ENCODE measurements around the gene KRT76.

The KRT76 gene

DNA sequence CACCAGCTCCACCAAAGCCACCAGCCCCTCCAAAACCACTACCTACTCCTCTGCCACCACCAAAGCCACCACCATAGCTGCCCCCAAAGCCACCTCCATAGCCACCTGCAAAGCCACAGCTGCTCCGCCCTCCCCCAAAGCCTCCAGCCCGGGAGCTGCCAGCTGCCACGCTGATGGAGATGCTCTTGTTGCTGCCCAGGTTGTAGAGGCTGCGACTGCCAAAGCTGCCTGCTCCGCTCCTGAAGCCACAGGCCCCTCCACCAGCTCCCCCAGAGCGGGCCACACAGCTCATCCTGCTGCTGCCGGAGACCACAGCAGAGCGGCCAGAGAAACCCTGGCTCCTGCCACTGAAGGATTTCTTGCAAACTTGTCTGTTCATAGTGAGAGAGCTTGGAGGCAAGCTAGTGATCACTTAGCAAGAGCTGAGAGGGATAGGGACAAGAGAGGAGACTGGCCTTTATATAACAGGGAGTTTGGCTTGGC lies at the start of gene KRT76:
Gene KRT76, minus strand, starts transcription at position 433 of the 483 bp plus-strand sequence. Its CDS starts 54 bp downstream, at position 379.
- DNase-seq = no peak

DNA sequence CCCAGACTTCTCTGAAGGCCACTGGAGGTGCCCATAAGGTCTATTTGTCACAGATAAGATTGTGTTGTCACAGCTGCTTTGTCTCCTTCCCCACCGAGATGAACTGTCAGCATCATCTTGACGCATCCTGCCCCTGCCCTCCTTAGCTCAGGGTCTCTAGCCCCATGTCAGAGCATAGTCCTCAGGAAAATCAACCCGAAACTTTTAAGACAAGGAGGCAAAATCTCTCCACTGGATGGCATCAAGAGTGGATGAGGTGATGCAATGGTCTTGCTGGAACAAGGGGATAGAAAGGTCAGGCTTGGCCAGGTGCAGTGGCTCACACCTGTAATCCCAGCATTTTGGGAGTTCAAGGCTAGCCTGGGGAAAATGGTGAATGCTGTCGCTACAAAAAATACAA lies 48.8 kb upstream of the KRT76 start:
- no peak for DNase-seq

DNA sequence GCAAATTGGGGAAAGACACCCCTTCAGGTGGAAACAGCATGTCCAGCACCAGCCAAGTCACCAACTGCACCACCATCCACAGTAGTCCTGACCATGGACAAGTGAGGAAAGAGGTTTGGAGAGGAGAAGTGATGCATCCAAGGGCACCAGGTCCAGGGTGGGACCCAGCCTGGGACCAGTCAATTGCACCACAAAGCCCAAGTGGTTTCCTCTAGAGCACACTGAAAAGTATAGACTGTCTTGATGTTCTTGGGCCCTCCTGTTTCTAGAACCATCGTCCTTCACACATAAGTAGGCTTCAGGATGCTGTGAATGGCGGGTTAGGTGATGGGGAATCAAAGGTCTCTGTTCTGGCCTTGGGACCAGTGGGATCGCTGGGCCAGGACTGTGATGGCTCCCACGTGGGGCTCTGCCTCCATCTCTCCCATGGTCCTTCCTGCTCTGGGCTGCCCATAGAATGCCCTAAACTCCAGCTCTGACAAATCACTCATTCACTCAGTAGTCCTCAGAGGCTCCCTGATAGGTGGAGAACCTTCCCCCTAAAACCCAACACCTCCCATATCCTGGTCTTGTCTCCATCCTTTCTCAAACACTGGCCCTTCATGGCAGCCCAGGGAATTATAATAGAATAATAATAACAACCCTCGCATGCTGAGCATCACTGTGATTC lies 47.7 kb upstream of the KRT76 start:
- DNase-seq = no peak

DNA sequence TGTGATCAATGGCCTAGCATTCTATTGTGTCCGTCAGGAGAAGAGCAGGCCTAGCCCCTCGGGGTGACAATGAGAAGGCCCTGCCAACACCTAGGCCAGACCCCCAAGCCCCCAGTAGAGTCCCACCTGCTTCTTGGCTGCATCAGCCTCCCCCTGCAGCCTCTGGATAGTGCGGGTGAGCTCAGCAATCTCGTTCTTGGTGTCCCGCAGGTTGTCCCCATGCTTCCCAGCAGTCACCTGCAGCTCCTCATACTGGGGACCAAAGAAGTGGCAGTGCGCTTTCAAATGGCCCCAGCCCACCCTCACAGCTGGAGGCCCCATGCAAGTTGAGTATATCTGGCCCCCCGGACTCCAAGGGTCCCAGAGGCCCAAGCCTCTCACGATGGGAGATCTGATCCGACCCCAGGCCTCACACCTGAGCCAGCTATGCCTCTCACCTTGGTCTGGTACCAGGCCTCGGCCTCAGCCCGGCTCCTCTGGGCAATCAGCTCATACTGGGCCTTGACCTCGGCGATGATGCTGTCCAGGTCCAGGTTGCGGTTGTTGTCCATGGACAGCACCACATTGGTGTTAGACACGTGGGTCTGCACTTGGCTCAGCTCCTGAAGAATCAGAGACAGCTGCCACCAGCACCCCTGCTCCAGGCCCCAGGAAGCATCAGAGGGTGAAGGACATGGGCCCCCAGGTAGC lies 46.8 kb upstream of the KRT76 start:
- DNase-seq = no peak

DNA sequence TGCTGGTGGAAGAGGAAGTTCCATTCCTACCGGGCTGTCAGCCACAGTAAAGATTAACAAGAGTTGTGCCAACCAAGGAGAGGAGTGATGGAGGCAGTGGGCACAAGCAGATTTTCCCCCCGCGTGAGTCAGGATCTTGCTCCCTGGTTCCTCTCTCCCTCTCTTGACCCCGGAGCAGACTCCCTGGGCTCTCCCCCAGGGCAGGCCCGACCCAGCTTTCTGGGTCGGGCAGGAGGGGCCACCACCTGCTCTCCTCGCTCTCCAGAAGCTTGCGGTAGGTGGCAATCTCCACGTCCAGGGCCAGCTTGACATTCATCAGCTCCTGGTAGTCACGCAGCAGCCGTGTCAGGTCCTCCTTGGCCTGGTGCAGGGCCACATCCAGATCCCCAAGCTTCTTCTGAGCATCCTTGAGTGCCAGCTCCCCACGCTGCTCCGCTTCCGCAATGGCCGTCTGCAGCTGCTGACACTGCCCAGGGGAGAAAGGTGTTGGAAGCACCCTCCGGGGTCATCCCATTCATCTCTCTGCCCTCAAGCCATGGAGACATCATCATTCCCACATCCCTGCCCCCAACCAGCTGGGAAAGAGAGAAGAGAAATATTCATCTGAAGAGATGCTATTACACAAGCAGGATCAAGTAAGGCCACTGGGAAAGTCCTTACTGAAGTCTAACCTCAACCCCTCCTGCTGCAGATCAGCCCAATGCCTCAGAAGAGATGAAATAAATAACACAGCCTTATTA lies 45.8 kb upstream of the KRT76 start:
- no peak for DNase-seq

DNA sequence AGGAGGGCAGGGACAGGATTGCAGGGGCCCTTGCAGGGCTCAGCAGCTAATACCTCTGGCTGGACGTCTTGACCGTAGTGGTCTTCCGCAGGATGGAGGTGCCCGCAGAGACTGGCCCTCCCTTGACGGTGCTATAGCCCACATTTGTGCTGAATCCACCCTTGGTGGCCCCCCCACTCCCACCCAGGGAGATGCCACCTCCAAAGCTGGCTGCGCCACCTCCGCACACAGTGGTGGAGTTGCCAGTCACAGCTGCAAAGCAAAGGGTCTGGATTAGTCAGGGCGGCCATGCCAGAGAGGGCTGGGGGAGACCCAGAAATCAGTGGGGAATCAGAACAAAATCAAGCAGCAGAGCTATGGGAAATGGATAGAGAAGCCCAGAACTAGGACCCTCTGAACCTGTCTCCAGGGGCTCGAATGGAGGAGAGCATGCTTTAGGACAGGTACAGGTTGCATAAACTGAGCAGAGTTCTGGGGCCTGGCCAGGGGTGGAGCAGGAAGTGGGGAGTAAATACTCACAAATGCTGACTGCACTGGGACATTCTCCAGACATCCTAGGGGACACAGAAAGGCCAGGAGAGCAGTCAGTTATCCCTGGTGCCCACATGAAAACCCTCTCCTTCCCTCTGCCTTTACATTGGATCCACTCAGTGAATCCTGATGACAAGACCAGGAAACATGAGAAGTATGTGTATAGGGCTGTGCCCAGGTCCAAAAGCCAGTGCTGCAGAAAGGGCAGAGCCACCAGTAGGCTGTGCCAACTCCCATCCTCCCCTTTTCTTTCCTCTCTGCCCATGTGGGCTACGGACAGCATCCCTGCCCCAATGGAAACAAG lies 44.9 kb upstream of the KRT76 start:
- DNase-seq = no peak

DNA sequence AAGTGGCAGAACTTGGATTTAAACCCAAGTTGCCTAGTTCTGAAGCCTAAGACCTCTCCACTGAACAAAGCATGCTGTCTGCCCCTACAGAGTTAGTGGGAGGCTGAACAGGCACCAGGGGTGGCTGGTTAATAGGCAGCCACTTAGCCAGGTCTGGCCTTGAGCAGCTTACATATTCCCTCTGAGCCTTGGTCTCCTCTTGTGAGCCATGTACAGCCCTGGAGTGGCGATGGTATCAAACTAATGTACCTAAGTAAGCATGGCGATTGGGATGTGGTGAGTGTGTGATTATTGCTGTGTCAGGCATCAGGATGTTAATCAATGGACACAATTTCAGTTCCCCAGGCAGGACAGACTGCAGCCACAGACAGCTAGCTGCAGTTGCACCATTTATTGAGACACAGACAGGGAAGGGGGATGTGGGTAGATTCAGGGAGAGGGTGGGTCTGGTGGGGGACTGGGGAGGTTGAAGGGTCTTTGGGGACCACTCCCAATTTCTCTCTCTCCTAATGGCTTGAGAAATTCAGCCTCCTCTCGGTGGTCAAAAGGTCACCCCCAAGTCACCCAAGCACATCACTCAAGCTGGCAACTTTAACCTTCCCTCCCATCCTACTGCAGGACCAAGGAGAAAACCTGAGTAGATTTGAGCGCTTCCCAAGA lies 44.1 kb upstream of the KRT76 start:
- DNase-seq = no peak

DNA sequence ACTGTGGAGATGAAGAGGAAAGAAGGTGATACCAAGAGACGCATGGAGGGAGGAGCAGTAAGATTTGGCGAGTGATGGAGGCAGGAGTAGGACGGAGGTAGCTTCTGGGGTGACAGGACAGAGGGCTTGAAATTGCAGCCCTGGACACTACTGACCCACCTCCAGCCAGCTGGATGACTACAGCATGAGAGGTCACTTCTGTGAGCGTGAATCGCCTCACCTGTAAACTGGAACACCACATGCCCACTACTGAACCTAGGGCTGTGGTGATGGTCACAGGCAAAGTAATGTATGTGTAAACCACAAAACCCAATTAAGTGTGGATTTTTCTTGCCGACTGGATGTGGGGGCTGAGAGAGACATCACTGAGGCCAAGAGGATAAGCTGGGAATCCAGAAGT lies 43.4 kb upstream of the KRT76 start:
- DNase-seq = no peak

DNA sequence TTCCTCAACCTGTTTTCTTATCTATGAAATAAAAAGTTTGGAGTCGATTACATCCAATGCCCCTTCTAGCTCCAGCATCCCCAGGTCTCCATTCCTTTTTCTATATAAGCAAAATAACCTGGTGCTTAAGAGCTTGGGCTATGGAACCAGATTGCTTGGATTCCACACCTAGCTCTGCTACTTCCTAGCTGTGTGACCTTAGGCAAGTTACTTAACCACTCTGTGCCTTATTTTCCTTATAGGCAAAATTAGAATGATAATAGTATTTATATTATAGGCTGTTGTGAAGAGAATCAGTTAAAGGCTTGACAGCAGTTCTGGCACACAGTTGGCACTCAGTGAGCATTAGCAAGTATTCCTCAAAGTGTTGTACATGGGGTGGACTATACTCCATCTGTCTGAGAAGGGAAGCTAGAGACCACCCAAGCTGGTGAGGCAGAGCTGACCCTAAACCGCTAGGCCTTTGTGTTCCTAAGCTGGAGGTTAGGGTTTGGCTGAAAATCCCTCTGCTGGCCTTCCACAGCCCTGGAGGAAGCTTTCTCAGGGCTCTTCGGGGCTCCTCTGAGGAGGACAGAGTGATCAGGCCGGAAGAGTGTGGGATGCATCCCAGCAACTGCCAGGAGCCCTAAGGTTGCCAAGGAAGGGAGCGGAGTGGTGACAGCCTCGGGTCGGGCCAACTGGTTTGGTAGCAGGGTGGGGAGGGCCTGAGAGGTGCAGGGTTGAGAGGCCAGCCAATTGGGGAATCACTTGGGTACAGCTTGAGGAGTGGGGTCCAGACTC lies 42.8 kb upstream of the KRT76 start:
- no peak for DNase-seq

DNA sequence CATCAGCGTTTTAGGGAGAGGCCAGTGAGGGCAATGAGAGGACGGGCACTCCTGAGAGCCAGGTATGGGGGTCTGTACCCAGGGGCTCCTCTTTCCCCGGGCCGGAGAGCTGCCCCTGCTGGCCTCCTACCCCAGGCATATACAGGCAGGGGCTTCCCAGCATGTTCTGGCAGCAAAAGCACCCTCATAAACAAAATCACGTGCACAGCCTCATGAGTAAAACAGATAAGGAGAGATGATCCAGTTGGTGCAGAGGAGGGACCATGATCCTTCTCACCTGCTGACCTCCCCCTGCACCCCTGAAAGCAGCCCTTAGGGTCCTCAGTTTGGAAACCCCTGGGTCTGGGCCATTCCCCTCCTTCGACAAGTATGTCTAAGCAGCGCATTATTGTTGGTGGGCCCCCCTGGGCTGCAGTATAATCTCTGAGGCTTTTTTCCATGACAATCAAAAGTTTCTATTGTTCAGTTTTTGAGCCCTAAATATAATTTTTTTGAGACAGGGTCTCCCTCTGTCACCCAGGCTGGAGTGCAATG lies 41.8 kb upstream of the KRT76 start:
- DNase-seq = no peak

DNA sequence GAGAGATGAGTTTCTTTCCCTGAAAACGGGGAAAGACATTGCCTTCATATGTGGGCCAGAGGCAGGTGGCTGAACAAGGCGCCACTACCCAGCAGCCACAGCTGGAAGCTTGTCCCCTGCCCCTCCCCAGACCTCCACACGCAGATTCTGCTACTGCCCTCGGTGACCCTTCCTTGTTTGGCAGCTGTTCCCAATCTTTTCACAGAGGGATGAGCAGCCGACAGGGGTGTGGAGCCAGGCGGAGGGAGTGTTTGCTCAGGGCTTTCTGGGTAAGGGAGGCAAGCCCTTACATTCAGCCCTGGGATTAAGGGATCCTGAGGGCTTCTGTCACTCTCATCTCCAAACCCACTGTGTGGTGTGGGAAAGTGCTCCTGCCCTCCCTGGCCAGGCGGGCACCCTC lies 41.2 kb upstream of the KRT76 start:
- DNase-seq = no peak

DNA sequence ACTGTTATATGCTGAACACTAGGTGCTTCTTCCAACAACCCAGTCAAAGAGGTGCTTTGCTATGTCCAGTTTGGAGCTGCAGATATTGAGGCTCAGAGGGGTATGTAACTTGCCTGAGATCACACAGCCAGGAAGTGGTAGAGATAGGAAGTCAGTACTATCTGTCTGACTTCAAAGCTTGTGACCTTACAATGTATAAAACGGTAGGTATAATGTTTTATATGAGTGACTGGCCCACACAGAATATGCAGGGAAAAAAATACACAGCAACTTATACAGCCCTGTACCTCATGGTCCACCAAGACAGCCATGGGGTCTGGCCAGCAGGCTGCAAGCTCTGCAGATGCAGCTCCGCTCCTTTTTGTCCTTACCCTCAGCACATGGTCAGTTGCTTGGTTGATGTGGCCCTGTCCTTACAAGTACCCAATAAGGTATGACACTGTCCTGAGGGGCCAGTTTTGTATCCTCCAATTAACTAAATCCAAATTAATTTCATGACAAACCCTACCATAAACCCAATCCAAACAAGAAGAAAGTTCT lies 40.6 kb upstream of the KRT76 start:
- DNase-seq = no peak

DNA sequence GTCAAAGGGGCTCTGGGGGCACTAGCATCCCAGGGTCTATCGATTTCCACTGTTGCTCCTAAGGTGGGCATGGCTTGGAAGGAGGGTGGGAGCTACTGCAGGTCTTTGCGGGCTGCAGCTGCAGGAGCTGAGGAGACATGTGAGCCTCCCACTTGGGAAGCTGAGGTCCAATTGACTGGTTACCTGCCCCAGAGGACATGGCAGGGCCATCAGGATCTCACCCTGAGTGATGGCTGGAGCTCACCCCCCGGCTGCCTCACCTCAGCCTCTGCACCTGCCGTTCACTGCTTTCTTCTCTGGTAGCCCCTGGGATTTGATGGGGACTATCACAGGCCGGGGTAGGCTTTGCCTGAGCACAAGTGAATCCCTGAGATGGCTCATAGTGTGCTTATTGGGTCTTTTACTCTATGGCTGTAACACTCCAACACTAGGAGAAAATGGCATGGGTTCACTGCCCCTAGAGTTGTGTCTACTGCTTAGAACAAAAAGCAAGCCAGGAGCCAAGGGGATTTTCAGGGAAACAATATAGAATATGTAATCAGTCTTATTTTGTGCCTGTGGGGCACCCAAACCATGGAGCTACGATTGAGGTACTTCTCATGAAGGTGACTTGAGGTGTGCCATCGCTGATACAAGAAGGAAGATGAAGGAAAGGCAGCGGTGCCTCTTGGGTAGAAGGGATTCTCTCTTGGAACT lies 40.0 kb upstream of the KRT76 start:
- DNase-seq = no peak

DNA sequence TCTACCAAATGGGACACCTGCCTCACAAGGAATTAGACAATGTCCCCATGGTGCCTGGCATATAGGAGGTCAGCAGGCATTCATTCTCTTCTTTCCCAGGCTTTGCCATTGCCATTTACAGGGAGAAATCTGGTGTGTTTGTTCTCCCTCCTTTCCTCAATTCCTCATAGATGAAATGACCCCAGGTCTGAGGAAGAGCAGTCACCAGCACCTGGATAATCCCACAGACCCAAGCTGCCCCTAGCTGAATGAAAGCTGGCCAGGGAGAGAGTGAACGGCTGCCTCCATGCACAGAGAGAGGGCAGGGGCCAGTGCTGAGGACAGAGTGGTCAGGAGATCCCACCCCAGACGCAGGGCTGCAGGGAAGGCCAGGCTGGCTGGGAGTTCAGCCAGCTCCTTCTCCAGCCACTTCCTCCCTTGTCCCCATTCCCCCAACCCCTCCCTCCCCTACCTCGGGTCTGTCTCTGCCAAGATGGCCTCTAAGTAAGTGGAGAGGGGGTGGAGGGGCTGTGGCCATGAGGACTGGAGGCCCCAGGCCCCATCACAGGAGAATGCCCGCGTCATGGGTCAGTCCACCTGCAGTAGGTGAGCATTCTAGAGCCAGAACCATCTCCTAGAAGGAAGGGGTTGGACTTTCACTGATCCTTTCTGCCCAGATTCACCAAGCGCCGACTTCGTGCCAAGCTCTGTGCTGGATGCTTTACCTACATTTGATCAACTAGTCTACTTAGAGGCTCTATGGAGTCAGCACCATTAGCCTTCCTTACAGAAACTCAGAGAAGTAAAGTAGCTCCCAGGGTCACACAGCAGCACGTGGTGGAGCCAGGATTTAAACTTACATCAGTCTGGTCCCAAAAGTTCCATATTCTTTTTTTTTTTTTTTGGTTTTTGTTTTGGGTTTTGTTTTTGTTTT lies 38.8 kb upstream of the KRT76 start:
- DNase-seq = no peak

DNA sequence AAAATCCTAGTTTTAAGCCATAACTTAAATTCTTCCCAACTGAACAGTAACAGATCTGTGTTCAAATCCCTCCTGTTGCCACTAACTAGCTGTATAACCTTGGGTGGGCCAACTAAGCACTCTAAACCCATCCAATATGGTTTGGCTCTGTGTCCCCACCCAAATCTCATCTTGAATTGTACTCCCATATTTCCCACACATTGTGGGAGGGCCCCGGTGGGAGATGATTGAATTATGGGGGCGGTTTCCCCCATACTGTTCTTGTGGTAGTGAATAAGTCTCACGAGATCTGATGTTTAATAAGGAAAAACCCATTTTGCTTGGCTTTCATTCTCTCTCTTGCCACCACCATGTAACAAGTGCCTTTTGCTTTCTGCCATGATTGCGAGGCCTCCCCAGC lies 38.0 kb upstream of the KRT76 start:
- no peak for DNase-seq

DNA sequence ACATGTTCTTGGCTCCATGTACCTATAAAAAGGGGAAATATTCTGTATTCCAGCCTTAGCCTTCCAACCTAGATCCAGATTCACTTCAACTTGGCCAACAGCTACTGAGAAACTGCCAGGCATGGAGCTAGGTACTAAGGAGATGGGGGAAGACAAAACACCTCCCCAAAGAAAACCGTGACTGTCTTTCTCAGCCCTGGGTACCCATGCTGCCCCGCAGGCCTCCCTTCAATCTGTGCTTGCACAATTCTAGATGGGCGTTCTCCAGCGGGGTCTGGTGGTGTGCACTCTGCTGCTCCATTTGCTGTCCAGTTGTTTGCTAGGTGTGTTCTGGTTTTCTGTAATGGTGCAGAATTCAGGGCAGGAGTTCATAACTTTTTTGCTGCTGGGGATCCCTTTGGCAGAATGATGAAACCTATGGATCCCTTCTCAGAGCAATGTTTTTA lies 37.6 kb upstream of the KRT76 start:
- DNase-seq = no peak

DNA sequence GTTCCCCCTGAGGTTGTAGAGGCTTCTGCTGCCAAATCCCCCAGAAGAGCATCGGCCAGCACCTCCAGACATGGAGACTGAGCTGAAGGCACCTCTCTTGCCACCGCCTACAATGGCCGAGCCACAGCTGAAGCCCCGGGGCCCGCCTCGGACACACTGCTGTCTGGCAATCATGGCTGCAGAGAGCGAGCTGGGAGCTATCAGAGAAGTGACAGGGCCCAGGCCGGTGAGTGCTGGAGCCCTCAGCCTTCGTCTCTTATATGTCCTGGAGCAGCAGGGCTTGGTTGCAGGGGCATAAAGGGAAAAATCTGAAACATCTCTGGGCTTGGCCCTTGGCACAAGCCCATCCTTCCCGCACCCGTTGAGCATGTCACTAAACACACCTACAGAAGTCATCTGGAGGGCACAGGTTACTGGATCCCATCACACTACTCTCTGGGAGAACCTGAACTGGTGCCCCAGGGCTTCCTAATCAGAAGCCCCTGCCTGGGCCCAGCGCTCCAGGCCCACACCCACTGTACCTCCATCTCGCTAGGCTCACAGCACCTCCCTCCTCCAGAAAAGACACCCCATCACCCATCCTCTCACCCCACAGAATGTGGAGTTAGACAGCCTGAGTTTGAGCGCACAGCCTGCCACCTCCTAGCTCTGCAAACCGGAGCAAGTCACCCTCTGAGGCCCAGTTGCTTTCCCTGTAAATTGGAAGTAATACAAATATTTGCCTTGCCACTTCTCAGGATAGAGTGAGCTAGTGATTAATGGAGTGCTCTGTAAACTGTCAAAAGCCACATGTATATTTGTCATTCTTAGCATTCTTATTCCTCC lies 37.0 kb upstream of the KRT76 start, which contains the start of gene KRT4:
Gene KRT4, minus strand, starts transcription at position 232 of the 825 bp plus-strand sequence. Its CDS starts 58 bp downstream, at position 174.
- DNase-seq = no peak

DNA sequence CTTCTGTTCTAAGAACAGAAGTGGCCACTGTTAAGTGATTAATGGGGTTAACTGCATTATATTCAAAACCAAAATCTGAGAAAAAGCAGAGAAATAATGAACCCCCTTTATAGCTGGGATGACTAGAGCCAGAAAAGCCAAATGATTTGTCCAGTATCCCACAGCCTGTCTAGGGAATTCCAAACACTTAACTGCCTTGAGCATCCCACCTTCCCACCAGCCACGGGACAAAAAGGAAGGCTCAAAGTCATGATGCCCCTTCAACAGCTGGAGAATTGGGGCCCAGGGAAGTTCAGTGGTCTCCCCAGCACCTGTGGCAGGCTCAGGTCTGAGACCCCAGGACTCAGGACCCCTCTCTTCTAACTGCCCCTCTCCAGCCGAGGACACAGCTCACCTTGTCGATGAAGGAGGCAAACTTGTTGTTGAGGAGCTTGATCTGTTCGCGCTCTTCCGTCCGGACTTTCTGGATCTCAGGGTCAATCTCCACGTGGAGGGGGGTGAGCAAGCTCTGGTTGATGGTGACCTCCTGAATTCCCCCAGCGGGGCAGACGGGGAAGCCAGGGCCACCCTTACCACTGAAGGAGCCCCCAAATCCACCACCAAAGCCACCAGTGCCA lies 36.2 kb upstream of the KRT76 start:
- no peak for DNase-seq
